K562 (cell line): ENCODE results near the gene RELL1. TPM values are rescaled to one million over a fixed set of nuclear protein-coding genes. Genes with fewer than 3 reads are reported as not detected.

ENCODE experiments used
- ADNP ChIP-seq: fragments of 200-800 bp; sonication (Bioruptor generic); IDR thresholded peaks from 2 replicates; pipeline ENCODE4 v1.6.1; 2016; ENCODE audit warnings: missing genetic modification characterization, missing compliant biosample characterization
- CREB1 ChIP-seq, 2 experiments: sonication (generic) in 1 of 2; formaldehyde crosslinking in 1 of 2; IDR thresholded peaks; 2 replicates each; pipeline versions ENCODE4 v1.6.1 to v1.8.0; 2012 to 2022; ENCODE audit warnings: inconsistent platforms in 1 of 2, mild to moderate bottlenecking in 1 of 2, missing genetic modification reagents in 1 of 2, moderate library complexity in 1 of 2
- ETS2 ChIP-seq: IDR thresholded peaks from 2 replicates; pipeline ENCODE4 v1.6.1; 2016; ENCODE audit warnings: borderline replicate concordance, missing genetic modification characterization, mild to moderate bottlenecking, moderate library complexity, missing compliant biosample characterization; ENCODE audit not compliant: poor library complexity, severe bottlenecking
- MEF2D ChIP-seq: conservative IDR thresholded peaks from 2 replicates; pipeline ENCODE4 v1.6.1; 2016; ENCODE audit warnings: low read depth, missing genetic modification characterization, missing compliant biosample characterization
- MTA2 ChIP-seq: fragments of 450-650 bp; IDR thresholded peaks from 2 replicates; pipeline ENCODE4 v1.6.1; 2016; ENCODE audit warnings: low read depth
- ZNF644 ChIP-seq: fragments of 200-800 bp; sonication (Bioruptor generic); IDR thresholded peaks from 2 replicates; pipeline ENCODE4 v1.6.1; 2016; ENCODE audit warnings: low read depth, missing genetic modification characterization, missing compliant biosample characterization
- polyA plus RNA-seq, 8 experiments: library from polyadenylated mRNA; depleted of rRNA in 4 of 8; stranded (reverse) in 5 of 8; unstranded in 3 of 8; fragments of >200 nt; fragmentation: Nextera tagmentation in 2 of 8; fragmentation: Illumina TruSeq in 1 of 8; extraction: Ambion mirVana in 2 of 8; extraction: Trizol in 1 of 8; gene quantifications; 2 replicates each; pipeline versions ENCODE4 v1.2.1 to v1.2.3, GENCODE V29; 2011 to 2014; ENCODE audit warnings: inconsistent platforms in 1 of 8, missing spikeins in 1 of 8
- total RNA-seq, 7 experiments: library from RNA; depleted of rRNA in 6 of 7; stranded (reverse); fragments of >200 nt in 6 of 7; fragmentation: Illumina TruSeq in 2 of 7; extraction: Trizol in 2 of 7; gene quantifications; 2 replicates each; pipeline versions ENCODE4 v1.2.1 to v1.2.3, GENCODE V29; 2011 to 2021; ENCODE audit warnings: low replicate concordance in 1 of 7
- TF ChIP-seq, protein P1 (sequence below): fragments of 250-450 bp; sonication (Bioruptor Pico); IDR thresholded peaks from 2 replicates; pipeline ENCODE4 v1.5.1; 2021; ENCODE audit warnings: mild to moderate bottlenecking
- TF ChIP-seq, protein P2 (sequence below): IDR thresholded peaks from 2 replicates; pipeline ENCODE4 v1.6.1; 2011; ENCODE audit warnings: borderline replicate concordance, low read depth, mild to moderate bottlenecking, moderate library complexity, low read length; ENCODE audit not compliant: insufficient read depth, poor library complexity, severe bottlenecking
- TF ChIP-seq, protein P3 (sequence below): IDR thresholded peaks from 2 replicates; pipeline ENCODE4 v1.6.1; 2011; ENCODE audit not compliant: insufficient read length; ENCODE audit errors: extremely low read depth

The RELL1 gene
- total and polyA plus RNA-seq, 9 of the 15 experiments (the other 6 are each of a cell fraction or from before 2014, with no cell fraction given): 0.06 to 3.5 (median 1.7) TPM; not detected in 1

DNA sequence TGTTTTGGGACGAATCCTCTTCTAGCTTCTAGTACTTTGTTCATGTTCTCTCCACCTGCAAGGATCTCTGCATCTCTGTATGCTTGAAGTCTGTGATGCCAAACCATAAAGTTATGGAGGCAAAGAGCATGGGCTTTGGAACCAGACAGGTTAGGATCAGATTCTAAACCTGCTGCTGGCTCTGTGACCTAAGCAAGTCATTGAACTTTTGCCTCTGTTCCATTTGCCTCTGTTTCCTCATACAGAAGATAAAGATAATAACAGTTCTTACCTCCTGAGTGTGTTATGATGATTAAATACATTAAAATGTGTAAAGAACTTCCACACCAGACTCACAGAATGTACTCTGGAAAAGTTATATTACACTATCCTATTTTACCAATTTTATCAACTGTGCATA is 41.5 kb upstream of the RELL1 start (continued):
- TF ChIP-seq ZNF644 (no peak), MEF2D (tag) (no peak), CREB1 (IDR thresholded peaks at IDR 0.05) (no peak), CREB1 (CRISPR knock-in tag; IDR thresholded peaks at IDR 0.05) (no peak), ADNP (tag) (no peak), MTA2 (no peak), ETS2 (no peak)
- TF ChIP-seq, protein P1, sequence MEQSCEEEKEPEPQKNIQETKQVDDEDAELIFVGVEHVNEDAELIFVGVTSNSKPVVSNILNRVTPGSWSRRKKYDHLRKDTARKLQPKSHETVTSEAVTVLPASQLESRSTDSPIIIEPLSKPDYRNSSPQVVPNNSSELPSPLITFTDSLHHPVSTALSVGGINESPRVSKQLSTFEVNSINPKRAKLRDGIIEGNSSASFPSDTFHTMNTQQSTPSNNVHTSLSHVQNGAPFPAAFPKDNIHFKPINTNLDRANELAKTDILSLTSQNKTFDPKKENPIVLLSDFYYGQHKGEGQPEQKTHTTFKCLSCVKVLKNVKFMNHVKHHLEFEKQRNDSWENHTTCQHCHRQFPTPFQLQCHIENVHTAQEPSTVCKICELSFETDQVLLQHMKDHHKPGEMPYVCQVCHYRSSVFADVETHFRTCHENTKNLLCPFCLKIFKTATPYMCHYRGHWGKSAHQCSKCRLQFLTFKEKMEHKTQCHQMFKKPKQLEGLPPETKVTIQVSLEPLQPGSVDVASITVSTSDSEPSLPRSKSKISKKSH (CRISPR knock-in tag): no peak
- TF ChIP-seq, protein P2, sequence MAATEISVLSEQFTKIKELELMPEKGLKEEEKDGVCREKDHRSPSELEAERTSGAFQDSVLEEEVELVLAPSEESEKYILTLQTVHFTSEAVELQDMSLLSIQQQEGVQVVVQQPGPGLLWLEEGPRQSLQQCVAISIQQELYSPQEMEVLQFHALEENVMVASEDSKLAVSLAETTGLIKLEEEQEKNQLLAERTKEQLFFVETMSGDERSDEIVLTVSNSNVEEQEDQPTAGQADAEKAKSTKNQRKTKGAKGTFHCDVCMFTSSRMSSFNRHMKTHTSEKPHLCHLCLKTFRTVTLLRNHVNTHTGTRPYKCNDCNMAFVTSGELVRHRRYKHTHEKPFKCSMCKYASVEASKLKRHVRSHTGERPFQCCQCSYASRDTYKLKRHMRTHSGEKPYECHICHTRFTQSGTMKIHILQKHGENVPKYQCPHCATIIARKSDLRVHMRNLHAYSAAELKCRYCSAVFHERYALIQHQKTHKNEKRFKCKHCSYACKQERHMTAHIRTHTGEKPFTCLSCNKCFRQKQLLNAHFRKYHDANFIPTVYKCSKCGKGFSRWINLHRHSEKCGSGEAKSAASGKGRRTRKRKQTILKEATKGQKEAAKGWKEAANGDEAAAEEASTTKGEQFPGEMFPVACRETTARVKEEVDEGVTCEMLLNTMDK: no peak
- TF ChIP-seq, protein P3, sequence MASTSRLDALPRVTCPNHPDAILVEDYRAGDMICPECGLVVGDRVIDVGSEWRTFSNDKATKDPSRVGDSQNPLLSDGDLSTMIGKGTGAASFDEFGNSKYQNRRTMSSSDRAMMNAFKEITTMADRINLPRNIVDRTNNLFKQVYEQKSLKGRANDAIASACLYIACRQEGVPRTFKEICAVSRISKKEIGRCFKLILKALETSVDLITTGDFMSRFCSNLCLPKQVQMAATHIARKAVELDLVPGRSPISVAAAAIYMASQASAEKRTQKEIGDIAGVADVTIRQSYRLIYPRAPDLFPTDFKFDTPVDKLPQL: no peak
